Activated CD8-positive, alpha-beta memory T cell treated with anti-CD3 and anti-CD28 coated beads, Interleukin-2, amount 10 ng/mL, durations not matched to agents 7 days and 5 days (primary cell): Measurements from ENCODE around the gene C1orf174. TPM values are rescaled to one million over a fixed set of nuclear protein-coding genes. Genes with fewer than 3 reads are reported as not detected.

Experiments used
- ATAC-seq: fragments of 150-1000 bp; cut with Tn5 transposase; one replicate; pipeline ENCODE4 v1.10.0; 2021; ENCODE audit warnings: moderate library complexity
- CTCF ChIA-PET: fragments of 350-600 bp; sonication (Branson Sonifier 250); formaldehyde crosslinking; loops from one replicate; lab custom pipeline; 2021; ENCODE audit warnings: antibody characterized with exemption; lab: Charles Lee
- DNase-seq: peaks from one replicate; pipeline ENCODE4 v3.0.0-alpha.2; 2020
- H3K27ac Mint-ChIP-seq: one replicate; pipeline ENCODE4 v1.8.0; 2021; ENCODE audit warnings: mild to moderate bottlenecking, mixed read lengths
- H3K27me3 Mint-ChIP-seq: one replicate; pipeline ENCODE4 v1.8.0; 2021; ENCODE audit warnings: mixed read lengths
- H3K36me3 Mint-ChIP-seq: one replicate; pipeline ENCODE4 v1.8.0; 2021; ENCODE audit warnings: mild to moderate bottlenecking, mixed read lengths
- H3K4me1 Mint-ChIP-seq: one replicate; pipeline ENCODE4 v1.8.0; 2021; ENCODE audit warnings: mixed read lengths
- H3K4me3 Mint-ChIP-seq: one replicate; pipeline ENCODE4 v1.8.0; 2021; ENCODE audit warnings: mild to moderate bottlenecking, moderate library complexity, mixed read lengths
- H3K9me3 Mint-ChIP-seq: one replicate; pipeline ENCODE4 v1.8.0; 2022; ENCODE audit warnings: low read depth, mixed read lengths
- total RNA-seq, 2 experiments: library from RNA; stranded (reverse); gene quantifications; one replicate each; pipeline ENCODE4 v1.2.3, GENCODE V29; 2021

The C1orf174 gene
- total RNA-seq, 2 experiments from 2014 or later, result 30.0 to 35.8 TPM

GRCh38 chr1:3932156-3932919, 32.3 kb upstream of the C1orf174 start:
- ATAC-seq, result no peak
- Mint-ChIP-seq H3K4me3 (no peak overlapping the region), H3K36me3 (peaks cover 5% of the 10 kb centered on the region), H3K27ac (no peak overlapping the region), H3K9me3 (peaks cover 15% of the 10 kb centered on the region), H3K27me3 (no peaks in the 10 kb centered on the region), H3K4me1 (peaks cover 4% of the 10 kb centered on the region)
- no peak for DNase-seq
- CTCF ChIA-PET, result no interaction called here

- H3K27me3 Mint-ChIP-seq, result no peaks in the 10 kb centered on the region
- peaks cover 5% of the 10 kb centered on the region for H3K36me3 Mint-ChIP-seq
- ATAC-seq, result no peak
- no peak for DNase-seq
- H3K4me3 Mint-ChIP-seq, result no peak overlapping the region
- no peak overlapping the region for H3K27ac Mint-ChIP-seq
- peaks cover 4% of the 10 kb centered on the region for H3K4me1 Mint-ChIP-seq
- CTCF ChIA-PET, result no interaction called here
- peaks cover 11% of the 10 kb centered on the region for H3K9me3 Mint-ChIP-seq
Observed at GRCh38 chr1:3931007-3931912, 31.2 kb upstream of the C1orf174 start.

- no peak for DNase-seq
- peak; percentile 31 for ATAC-seq
- Mint-ChIP-seq H3K36me3 (peaks cover 5% of the 10 kb centered on the region), H3K4me1 (peaks cover 4% of the 10 kb centered on the region), H3K27ac (no peak overlapping the region), H3K4me3 (no peak overlapping the region), H3K9me3 (peaks cover 11% of the 10 kb centered on the region), H3K27me3 (no peaks in the 10 kb centered on the region)
- CTCF ChIA-PET, result no interaction called here
Observed at GRCh38 chr1:3930301-3931006, 30.4 kb upstream of the C1orf174 start.

- H3K27ac Mint-ChIP-seq, result no peak overlapping the region
- peaks cover 4% of the 10 kb centered on the region for H3K4me1 Mint-ChIP-seq
- ATAC-seq, result no peak
- H3K36me3 Mint-ChIP-seq, result peaks cover 5% of the 10 kb centered on the region
- no peaks in the 10 kb centered on the region for H3K27me3 Mint-ChIP-seq
- no peak overlapping the region for H3K4me3 Mint-ChIP-seq
- no peak for DNase-seq
- CTCF ChIA-PET, result no interaction called here
- H3K9me3 Mint-ChIP-seq, result peaks cover 11% of the 10 kb centered on the region
Observed at GRCh38 chr1:3929126-3929525, 29.1 kb upstream of the C1orf174 start.

- peak; percentile 44 for ATAC-seq
- no peak overlapping the region for H3K27ac Mint-ChIP-seq
- H3K9me3 Mint-ChIP-seq, result peaks cover 11% of the 10 kb centered on the region
- H3K27me3 Mint-ChIP-seq, result no peaks in the 10 kb centered on the region
- H3K4me1 Mint-ChIP-seq, result peaks cover 4% of the 10 kb centered on the region
- peaks cover 5% of the 10 kb centered on the region for H3K36me3 Mint-ChIP-seq
- CTCF ChIA-PET, result interaction anchor here (0.9 kb wide), 1 partner anchor 71 kb away, joined by 3 read pairs; the partner anchor contains the start of genes CEP104 and DFFB
- DNase-seq, result no peak
- no peak overlapping the region for H3K4me3 Mint-ChIP-seq
Observed at GRCh38 chr1:3928586-3928985, 28.5 kb upstream of the C1orf174 start.

- CTCF ChIA-PET, result no interaction called here
- Mint-ChIP-seq H3K4me3 (no peak overlapping the region), H3K27me3 (no peaks in the 10 kb centered on the region), H3K36me3 (peaks cover 5% of the 10 kb centered on the region), H3K9me3 (peaks cover 11% of the 10 kb centered on the region), H3K27ac (no peak overlapping the region), H3K4me1 (peaks cover 17% of the 10 kb centered on the region)
- ATAC-seq (no peak), DNase-seq (no peak)
Observed at GRCh38 chr1:3926956-3927355, 26.9 kb upstream of the C1orf174 start.

- H3K4me3 Mint-ChIP-seq, result no peak overlapping the region
Observed at GRCh38 chr1:3925762-3926161, 25.7 kb upstream of the C1orf174 start.

GRCh38 chr1:3925256-3925655, 25.2 kb upstream of the C1orf174 start:
- CTCF ChIA-PET, result interaction anchor here (1.4 kb wide), 1 partner anchor 12 kb away, joined by 5 read pairs; no protein-coding TSS in a partner anchor
- Mint-ChIP-seq H3K27ac (no peak overlapping the region), H3K9me3 (peaks cover 8% of the 10 kb centered on the region)

More at GRCh38 chr1:3925762-3926161, 25.7 kb upstream of the C1orf174 start:
- Mint-ChIP-seq H3K27ac (no peak overlapping the region), H3K36me3 (peaks cover 5% of the 10 kb centered on the region), H3K4me1 (peaks cover 19% of the 10 kb centered on the region), H3K9me3 (peaks cover 11% of the 10 kb centered on the region), H3K27me3 (no peaks in the 10 kb centered on the region)
- DNase-seq, result no peak
- CTCF ChIA-PET, result interaction anchor here (1.4 kb wide), 1 partner anchor 13 kb away, joined by 5 read pairs; no protein-coding TSS in a partner anchor
- ATAC-seq, result no peak

GRCh38 chr1:3924825-3925220, 24.8 kb upstream of the C1orf174 start:
- no peak overlapping the region for H3K27ac Mint-ChIP-seq
- H3K4me3 Mint-ChIP-seq, result no peak overlapping the region
- DNase-seq (no peak), ATAC-seq (no peak)
- H3K27me3 Mint-ChIP-seq, result no peaks in the 10 kb centered on the region
- peaks cover 17% of the 10 kb centered on the region for H3K4me1 Mint-ChIP-seq
- H3K9me3 Mint-ChIP-seq, result peaks cover 4% of the 10 kb centered on the region
- CTCF ChIA-PET, result no interaction called here
- no peaks in the 10 kb centered on the region for H3K36me3 Mint-ChIP-seq

More at GRCh38 chr1:3925256-3925655, 25.2 kb upstream of the C1orf174 start:
- Mint-ChIP-seq H3K36me3 (peaks cover 2% of the 10 kb centered on the region), H3K4me1 (peaks cover 19% of the 10 kb centered on the region), H3K4me3 (no peak overlapping the region), H3K27me3 (no peaks in the 10 kb centered on the region)
- no peak for DNase-seq
- ATAC-seq, result no peak

GRCh38 chr1:3924186-3924824, 24.2 kb upstream of the C1orf174 start:
- CTCF ChIA-PET, result no interaction called here
- Mint-ChIP-seq H3K27ac (no peak overlapping the region), H3K4me1 (peaks cover 16% of the 10 kb centered on the region), H3K27me3 (no peaks in the 10 kb centered on the region), H3K9me3 (peaks cover 1% of the 10 kb centered on the region), H3K4me3 (no peak overlapping the region), H3K36me3 (no peaks in the 10 kb centered on the region)
- no peak for ATAC-seq
- no peak for DNase-seq

- no peaks in the 10 kb centered on the region for H3K27me3 Mint-ChIP-seq
- no peak overlapping the region for H3K4me3 Mint-ChIP-seq
- no peaks in the 10 kb centered on the region for H3K36me3 Mint-ChIP-seq
- H3K27ac Mint-ChIP-seq, result no peak overlapping the region
- CTCF ChIA-PET, result no interaction called here
- DNase-seq (no peak), ATAC-seq (no peak)
- no peaks in the 10 kb centered on the region for H3K9me3 Mint-ChIP-seq
- peaks cover 16% of the 10 kb centered on the region for H3K4me1 Mint-ChIP-seq
Observed at GRCh38 chr1:3923378-3924185, 23.5 kb upstream of the C1orf174 start.

GRCh38 chr1:3922851-3923250, 22.8 kb upstream of the C1orf174 start:
- no peaks in the 10 kb centered on the region for H3K27me3 Mint-ChIP-seq
- no peaks in the 10 kb centered on the region for H3K36me3 Mint-ChIP-seq
- H3K4me1 Mint-ChIP-seq, result peaks cover 16% of the 10 kb centered on the region
- ATAC-seq (no peak), DNase-seq (no peak)
- H3K4me3 Mint-ChIP-seq, result no peak overlapping the region
- CTCF ChIA-PET, result interaction anchor here (2.3 kb wide), 1 partner anchor 11 kb away, joined by 7 read pairs; no protein-coding TSS in a partner anchor
- no peaks in the 10 kb centered on the region for H3K9me3 Mint-ChIP-seq
- peak overlapping the region; percentile 47 for H3K27ac Mint-ChIP-seq
